Astrocyte of the cerebellum (primary cell): ENCODE measurements around the gene PTF1A.

Experiments
- DNase-seq: peaks from one replicate; pipeline ENCODE4 v3.0.0-alpha.2; 2011; ENCODE audit warnings: low read depth
- H3K4me3 ChIP-seq: 2 replicates; pipeline ENCODE4 v1.5.1; 2011; ENCODE audit warnings: mild to moderate bottlenecking, low read depth, low read length, moderate library complexity
- CTCF ChIP-seq: IDR thresholded peaks from 2 replicates; pipeline ENCODE4 v1.5.1; 2012; ENCODE audit warnings: low read length, low read depth, moderate library complexity, mild to moderate bottlenecking; ENCODE audit errors: missing control alignments
- in situ Hi-C: cut with HindIII; loops from 2 replicates; pipeline ENCODE4 v1.10.0; 2017; ENCODE audit warnings: low sequenced_read_pairs

PTF1A gene

DNA sequence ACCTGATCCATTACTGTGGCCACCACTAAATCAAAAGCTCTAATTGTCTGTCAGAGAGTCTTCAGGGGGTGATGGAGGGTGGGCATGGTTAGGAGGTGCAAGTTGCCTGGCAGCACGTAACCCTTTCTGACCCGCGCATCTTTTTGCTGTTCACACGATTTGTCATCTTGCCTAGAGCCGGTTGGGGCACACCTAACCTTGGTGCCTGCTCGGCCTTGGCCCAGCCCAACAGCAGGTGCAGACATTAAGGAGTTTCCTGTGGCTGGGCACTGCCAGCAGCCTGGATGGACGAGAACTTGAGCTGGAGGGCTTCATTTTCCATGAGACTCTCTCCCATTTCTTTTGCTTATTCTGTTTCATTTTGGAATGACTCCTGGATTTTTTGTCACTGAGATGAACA lies 41.0 kb upstream of the PTF1A start:
- DNase-seq = no peak
- TF ChIP-seq CTCF = no peak
- H3K4me3 ChIP-seq = no peak overlapping the region
- in situ Hi-C loops = no loop called here

DNA sequence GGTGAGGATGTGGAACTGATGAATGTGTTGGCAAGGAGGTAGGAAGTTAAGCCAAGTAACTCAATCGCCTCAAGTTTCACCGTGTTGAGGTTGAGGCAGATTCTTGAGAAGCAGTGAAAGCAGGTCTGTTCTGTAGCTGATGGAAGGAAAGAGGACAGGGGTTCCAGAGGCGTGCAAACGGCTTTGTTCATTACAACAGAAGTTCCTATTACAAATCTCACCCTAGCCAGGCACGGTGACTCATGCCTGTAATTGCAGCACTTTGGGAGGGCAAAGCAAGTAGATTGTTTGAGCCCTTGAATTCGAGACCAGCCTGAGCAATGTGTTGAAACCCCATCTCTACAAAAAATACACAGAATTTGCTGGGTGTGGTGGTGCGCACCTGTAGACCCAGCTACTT lies 36.9 kb upstream of the PTF1A start:
- in situ Hi-C loops = no loop called here
- H3K4me3 ChIP-seq = no peak overlapping the region
- no peak for TF ChIP-seq CTCF
- DNase-seq = no peak

DNA sequence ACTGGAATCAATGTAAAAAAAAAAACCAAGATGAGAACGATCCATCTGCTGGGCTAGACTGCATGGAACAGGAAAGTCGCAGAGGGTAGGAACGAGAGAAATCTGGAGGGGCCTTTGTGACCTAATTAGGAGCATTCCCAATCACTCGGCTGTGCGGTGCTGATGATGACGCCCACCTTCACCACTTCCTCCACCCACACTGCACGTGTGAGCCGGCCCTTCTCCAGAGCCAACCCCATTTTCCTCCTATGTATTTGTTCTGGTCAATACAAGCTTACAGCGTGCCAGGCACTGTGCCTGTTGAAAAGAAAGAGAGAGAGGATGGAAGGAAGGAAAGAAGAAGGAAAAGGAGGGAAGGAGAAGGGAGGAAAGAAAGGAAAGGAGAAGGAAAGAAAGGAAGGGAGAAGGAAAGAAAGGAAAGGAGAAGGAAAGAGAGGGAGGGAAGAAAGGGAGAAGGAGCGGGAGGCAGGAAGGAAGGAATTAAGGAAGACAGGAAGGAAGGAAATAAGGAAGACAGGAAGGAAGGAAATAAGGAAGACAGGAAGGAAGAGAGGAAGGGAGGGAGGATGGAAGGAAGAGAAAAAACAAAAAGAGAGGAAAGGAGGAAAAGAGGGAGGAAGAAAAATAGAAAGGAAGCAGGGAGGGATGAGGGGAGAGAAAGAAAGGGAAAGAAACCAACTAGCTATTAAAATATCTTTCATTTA lies 35.5 kb upstream of the PTF1A start:
- no peak for DNase-seq
- TF ChIP-seq CTCF = no peak
- no peak overlapping the region for H3K4me3 ChIP-seq
- in situ Hi-C loops = no loop called here

DNA sequence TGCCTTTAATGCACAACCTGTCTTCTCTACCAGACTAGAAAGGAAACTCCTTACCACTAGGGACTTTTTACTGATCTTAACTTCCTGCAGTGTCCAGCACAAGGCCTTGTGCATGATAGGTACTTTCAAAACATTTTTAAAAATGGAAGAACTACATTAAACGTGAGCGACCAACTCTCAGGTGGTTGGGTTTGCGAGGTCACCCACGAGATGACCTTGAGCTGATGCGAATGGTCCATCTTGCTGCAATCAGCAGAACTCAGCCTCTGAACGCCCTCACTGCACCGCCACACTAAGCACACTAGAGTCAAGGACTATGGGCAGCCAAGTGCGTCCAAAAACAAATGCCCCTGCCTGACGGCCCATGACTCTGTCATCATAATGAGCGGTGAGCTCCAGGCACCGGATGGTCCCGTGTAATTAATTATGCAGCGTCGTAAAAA lies 34.9 kb upstream of the PTF1A start:
- H3K4me3 ChIP-seq = no peak overlapping the region
- in situ Hi-C loops = no loop called here
- no peak for TF ChIP-seq CTCF
- no peak for DNase-seq

DNA sequence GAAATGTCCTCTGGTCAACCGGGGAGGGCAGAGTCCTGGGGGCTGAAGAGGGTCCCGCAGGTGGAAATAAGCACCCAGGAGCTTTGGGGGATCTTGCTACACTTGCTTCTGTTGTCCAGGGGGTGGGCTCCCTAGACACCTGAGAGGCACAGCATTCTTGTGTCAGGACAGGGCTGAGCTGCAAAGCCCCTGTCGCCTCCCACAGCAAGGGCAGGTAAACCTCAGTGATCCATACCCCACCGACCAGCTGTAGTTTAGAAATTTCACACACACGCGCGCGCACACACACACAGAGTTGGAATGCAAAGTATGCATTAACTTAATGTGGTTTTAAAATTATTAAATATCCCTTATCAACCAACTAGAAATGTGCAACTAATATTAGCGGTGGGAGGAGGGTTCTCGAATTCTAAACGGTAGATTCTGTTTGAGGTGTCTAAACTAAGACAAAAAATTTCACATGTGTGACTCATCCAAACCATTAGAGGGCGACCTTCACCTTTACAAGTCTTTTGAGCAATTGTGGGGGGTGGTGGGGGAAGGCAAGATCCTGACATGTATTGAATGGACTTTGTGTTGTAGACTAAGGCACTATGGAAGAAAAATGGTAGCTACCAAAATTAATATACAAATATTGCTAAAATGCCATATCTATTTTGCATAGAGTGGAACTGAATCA lies 34.3 kb upstream of the PTF1A start:
- no peak for TF ChIP-seq CTCF
- no peak overlapping the region for H3K4me3 ChIP-seq
- in situ Hi-C loops = no loop called here
- peak; percentile 11 for DNase-seq

- peak; percentile 29 for DNase-seq
- H3K4me3 ChIP-seq = no peak overlapping the region
- peak; percentile 92 for TF ChIP-seq CTCF
- in situ Hi-C loops = no loop called here
Observed at GRCh38 chr10:23158370-23158769, 33.7 kb upstream of the PTF1A start.
